ENCODE measurements around the gene EPHB1. TPM values are rescaled to one million over a fixed set of nuclear protein-coding genes. Genes with fewer than 3 reads are reported as not detected.
"Not testable (repeated sequence)": the region's sequence is repeated elsewhere in the genome, so short reads cannot be mapped to it uniquely, and the experiment has no call there.

The EPHB1 gene
- total RNA-seq, 1 donor from 2014 or later, result 0.43 TPM

- intact Hi-C loops (cut with micrococcal nuclease), result no loop called here
These were observed 238.7 kb downstream of the EPHB1 start for GRCh38 chr3:135033737-135034136.

DNA sequence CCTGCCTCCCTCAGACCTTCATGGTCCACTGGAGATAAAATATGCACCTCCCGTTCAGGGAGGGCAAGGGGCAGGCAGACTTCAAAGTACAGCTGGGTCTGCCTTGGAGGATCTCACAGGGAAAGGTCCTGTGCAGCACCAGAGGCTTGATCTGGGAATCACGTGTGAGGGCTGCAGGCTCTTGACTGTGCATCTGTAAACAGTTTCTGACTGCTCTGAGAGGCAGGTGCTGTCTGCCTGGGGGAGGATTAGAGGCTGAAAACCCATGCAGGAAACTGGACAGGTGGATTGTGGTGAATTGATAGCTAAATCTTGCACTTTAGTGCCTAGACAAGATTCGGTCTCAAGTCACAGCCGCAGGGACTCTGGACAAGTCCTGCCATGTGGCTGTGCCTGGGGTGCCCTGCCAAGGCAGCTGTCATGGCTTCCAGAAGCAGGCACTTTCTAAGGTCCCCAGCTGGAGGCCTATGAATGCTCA is 239.3 kb downstream of the EPHB1 start:
- intact Hi-C loops (cut with micrococcal nuclease), result no loop called here

DNA sequence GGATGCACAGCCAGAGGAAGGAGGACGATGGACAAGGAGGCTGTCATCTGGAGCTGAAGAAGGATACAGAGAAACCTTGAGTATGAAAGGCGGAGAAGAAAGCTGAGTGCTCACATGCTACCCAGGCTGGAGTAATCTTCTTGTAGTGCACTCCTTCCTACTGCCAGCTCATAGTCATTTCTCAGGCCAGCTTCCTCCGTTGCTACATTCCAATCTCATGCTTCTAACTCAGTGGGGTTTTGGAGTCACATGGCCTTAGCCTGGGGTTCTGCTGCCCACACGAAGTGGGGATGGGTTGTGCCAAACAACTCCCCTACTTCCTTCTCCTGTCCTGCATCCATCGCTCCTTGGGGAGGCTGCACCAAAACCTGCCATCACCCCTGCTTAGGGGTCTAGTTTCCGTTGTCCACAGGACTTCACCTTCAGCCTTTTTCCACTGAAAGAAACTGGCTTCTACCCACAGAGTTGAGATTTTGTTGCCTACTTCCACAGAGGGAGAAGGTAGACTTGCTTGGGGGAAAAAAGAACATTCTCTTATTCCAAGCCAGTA is 239.9 kb downstream of the EPHB1 start:
- intact Hi-C loops (cut with micrococcal nuclease), result no loop called here

- intact Hi-C loops (cut with micrococcal nuclease), result no loop called here
These were observed 243.1 kb downstream of the EPHB1 start for GRCh38 chr3:135038186-135038585.

- intact Hi-C loops (cut with micrococcal nuclease), result not testable (repeated sequence)
These were observed 244.5 kb downstream of the EPHB1 start for GRCh38 chr3:135039536-135039935.

- intact Hi-C loops (cut with micrococcal nuclease), result no loop called here
These were observed 245.5 kb downstream of the EPHB1 start for GRCh38 chr3:135040321-135041240.

- intact Hi-C loops (cut with micrococcal nuclease), result no loop called here
These were observed 246.5 kb downstream of the EPHB1 start for GRCh38 chr3:135041601-135042000.

- intact Hi-C loops (cut with micrococcal nuclease), result no loop called here
These were observed 252.0 kb downstream of the EPHB1 start for GRCh38 chr3:135047061-135047460.

GRCh38 chr3:135050536-135050935 is 255.5 kb downstream of the EPHB1 start:
- intact Hi-C loops (cut with micrococcal nuclease), result no loop called here

DNA sequence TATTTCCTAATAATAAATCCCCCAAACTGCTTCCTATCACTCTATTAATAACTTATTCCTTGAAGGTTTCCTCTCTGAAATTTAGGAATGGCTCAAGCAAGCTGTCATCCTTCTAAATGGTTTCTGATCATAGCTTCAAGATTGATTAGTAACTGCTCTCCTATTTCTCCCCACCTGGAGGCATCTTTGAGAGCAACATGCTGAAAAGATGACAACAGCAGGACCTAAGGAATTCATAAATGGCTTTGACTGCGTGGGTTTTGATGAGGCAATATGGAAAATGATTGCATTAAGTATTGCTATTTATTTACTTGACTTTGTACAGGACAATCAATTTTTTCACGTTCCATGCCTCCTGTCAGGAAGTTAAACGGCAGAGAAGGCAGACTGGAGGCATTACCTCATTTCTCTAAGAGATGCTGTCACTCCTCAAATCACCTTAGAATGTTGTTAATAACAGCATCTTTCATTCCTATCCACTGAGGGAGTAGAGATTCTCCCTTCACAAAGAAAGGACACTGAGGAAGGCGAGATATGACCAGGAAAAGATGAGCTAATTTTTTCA is 256.4 kb downstream of the EPHB1 start:
- intact Hi-C loops (cut with micrococcal nuclease), result no loop called here

GRCh38 chr3:135055449-135055848 is 260.4 kb downstream of the EPHB1 start:
- intact Hi-C loops (cut with micrococcal nuclease), result no loop called here

GRCh38 chr3:135056084-135056730 is 261.1 kb downstream of the EPHB1 start:
- intact Hi-C loops (cut with micrococcal nuclease), result no loop called here

- intact Hi-C loops (cut with micrococcal nuclease), result no loop called here
These were observed 261.8 kb downstream of the EPHB1 start for GRCh38 chr3:135056733-135057310.

- intact Hi-C loops (cut with micrococcal nuclease), result no loop called here
These were observed 262.9 kb downstream of the EPHB1 start for GRCh38 chr3:135057996-135058395.

DNA sequence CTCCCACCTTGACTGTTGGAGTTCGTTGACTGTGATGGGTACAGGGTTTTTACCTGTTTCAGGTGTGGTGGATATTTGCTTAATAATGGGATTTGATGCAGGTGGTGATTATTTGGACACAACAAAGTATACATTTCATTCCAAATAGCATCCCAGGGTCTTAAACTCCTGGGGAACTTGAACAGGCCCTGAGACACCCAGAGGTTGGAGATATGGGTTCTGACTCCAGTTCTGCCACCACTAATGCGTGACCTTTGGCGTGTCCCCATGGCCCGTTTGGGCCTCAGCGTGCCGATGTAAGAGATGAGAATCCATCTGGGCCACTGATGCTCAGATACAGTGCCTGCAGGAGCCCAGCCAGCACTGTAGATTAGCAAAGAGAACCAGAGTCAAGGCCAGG is 264.5 kb downstream of the EPHB1 start:
- intact Hi-C loops (cut with micrococcal nuclease), result no loop called here

- intact Hi-C loops (cut with micrococcal nuclease), result not testable (repeated sequence)
These were observed 272.0 kb downstream of the EPHB1 start for GRCh38 chr3:135066844-135067727.

DNA sequence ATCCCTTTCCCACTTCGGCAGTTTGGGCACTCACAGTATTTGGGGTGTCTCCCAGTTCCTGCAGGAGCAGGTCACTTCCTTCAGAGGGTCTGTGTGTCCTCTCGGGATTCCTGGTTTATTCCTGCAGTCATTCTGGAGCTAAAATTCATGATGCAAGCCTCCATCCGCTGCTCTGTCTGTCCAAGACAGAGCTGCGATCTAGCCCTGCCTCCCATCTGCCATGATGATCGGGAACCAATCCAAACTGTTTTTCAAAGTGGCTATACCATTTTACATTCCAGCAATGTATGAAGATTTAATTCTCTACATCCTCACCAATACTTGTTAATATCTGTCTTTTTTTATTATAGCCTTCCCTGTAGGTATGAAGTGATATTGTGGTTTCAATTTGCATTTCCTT is 273.0 kb downstream of the EPHB1 start:
- intact Hi-C loops (cut with micrococcal nuclease), result no loop called here

GRCh38 chr3:135069406-135069805 is 274.3 kb downstream of the EPHB1 start:
- intact Hi-C loops (cut with micrococcal nuclease), result no loop called here

DNA sequence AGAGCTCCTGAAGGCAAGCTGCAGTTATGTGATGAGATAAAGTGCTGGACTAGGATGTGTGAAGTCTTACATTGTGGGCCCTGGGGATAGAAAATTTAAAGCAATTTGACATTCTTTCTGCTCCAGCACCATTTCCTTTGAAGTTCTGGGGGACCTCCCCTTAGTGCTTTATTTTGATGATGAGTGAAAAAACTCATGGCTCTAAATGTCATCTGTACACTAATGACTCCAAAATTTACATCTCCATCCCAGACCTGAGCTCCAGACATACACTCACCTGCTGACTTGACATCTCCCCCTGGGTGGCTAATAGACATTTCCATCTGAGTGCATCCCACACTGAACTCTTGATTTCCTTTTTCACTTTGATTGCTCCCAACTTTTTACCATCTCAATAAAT is 276.4 kb downstream of the EPHB1 start:
- intact Hi-C loops (cut with micrococcal nuclease), result no loop called here

GRCh38 chr3:135072431-135072830 is 277.4 kb downstream of the EPHB1 start:
- intact Hi-C loops (cut with micrococcal nuclease), result no loop called here

GRCh38 chr3:135075157-135075556 is 280.1 kb downstream of the EPHB1 start:
- intact Hi-C loops (cut with micrococcal nuclease), result no loop called here
